Effector memory CD4-positive, alpha-beta T cell (primary cell): ENCODE results near the gene DRG2.

Source experiments
- DNase-seq, 3 donors: peaks; one replicate each; pipeline ENCODE4 v3.0.0-alpha.2; 2020
- H3K27ac ChIP-seq: 2 replicates; pipeline ENCODE4 v1.7.0; 2013; ENCODE audit warnings: mild to moderate bottlenecking, low read length, moderate library complexity; ENCODE audit not compliant: insufficient read depth, poor library complexity, severe bottlenecking
- H3K27me3 ChIP-seq: replicated peaks from 2 replicates; pipeline ENCODE4 v1.7.0; 2013; ENCODE audit warnings: mild to moderate bottlenecking, low read length; ENCODE audit not compliant: insufficient read depth, control insufficient read depth, poor library complexity, severe bottlenecking
- H3K36me3 ChIP-seq: 2 replicates; pipeline ENCODE4 v1.7.0; 2013; ENCODE audit warnings: mild to moderate bottlenecking, low read length, moderate library complexity; ENCODE audit not compliant: control insufficient read depth, insufficient read depth
- H3K4me1 ChIP-seq: 2 replicates; pipeline ENCODE4 v1.7.0; 2013; ENCODE audit warnings: low read length, mild to moderate bottlenecking; ENCODE audit not compliant: control insufficient read depth, insufficient read depth, poor library complexity, severe bottlenecking
- H3K4me3 ChIP-seq: 2 replicates; pipeline ENCODE4 v1.7.0; 2013; ENCODE audit warnings: low read length, low read depth, mild to moderate bottlenecking; ENCODE audit not compliant: insufficient read depth, poor library complexity, severe bottlenecking
- H3K9me3 ChIP-seq: 2 replicates; pipeline ENCODE4 v1.7.0; 2013; ENCODE audit warnings: mild to moderate bottlenecking, low read length, moderate library complexity; ENCODE audit not compliant: control insufficient read depth

Gene DRG2

DNA sequence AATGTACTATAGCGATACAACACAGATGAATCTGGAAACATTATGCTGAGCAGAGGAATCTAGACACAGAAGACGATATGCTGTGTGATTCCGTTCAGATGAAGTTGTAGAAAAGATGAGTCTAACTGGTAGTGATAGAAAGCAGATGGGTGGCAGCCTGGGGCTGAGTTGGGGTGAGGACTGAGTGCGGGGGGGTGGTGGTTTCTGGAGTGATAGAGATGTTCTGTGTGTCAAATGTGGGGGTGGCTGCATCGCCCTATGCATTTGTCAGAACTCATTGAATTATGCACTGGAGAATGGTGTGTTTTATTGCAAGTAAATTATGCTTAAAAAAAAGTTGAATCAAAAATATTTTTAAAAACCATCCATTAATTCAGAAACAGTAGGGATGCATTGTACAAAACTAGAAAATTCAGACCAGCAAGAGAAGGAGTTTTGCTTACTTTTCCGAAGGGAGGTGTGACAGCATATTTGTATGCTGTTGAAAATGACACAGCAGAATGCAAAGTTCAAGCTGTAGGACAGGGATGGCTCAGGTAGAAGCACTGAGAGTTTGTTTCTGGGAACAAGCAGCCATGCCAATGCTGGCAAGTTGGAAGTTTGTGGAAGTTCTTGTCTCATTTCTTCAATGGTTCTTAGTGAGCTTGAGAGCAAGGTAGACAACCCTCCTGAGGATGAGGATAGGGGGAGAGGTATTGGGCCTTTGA is 13.0 kb upstream of the DRG2 start:
- Histone ChIP-seq H3K27ac (no peak overlapping the region), H3K27me3 (no peaks in the 10 kb centered on the region), H3K9me3 (no peaks in the 10 kb centered on the region), H3K4me1 (no peaks in the 10 kb centered on the region), H3K36me3 (no peaks in the 10 kb centered on the region), H3K4me3 (no peak overlapping the region)
- DNase-seq = no peak

GRCh38 chr17:18076936-18077335 is 10.8 kb upstream of the DRG2 start:
- Histone ChIP-seq H3K9me3 (no peaks in the 10 kb centered on the region), H3K27ac (no peak overlapping the region), H3K4me1 (no peaks in the 10 kb centered on the region), H3K4me3 (no peak overlapping the region), H3K27me3 (no peaks in the 10 kb centered on the region), H3K36me3 (no peaks in the 10 kb centered on the region)
- no peak for DNase-seq

- no peaks in the 10 kb centered on the region for H3K4me1 ChIP-seq
- H3K9me3 ChIP-seq = no peaks in the 10 kb centered on the region
- no peak overlapping the region for H3K4me3 ChIP-seq
- no peak for DNase-seq
- H3K36me3 ChIP-seq = no peaks in the 10 kb centered on the region
- H3K27ac ChIP-seq = no peak overlapping the region
- no peaks in the 10 kb centered on the region for H3K27me3 ChIP-seq
These were observed 8.2 kb upstream of the DRG2 start for GRCh38 chr17:18079543-18079942.

GRCh38 chr17:18084256-18084655 is 3.5 kb upstream of the DRG2 start:
- Histone ChIP-seq H3K9me3 (no peaks in the 10 kb centered on the region), H3K4me3 (no peak overlapping the region), H3K4me1 (peaks cover 6% of the 10 kb centered on the region), H3K27ac (no peak overlapping the region), H3K36me3 (no peaks in the 10 kb centered on the region), H3K27me3 (no peaks in the 10 kb centered on the region)
- DNase-seq = no peak

DNA sequence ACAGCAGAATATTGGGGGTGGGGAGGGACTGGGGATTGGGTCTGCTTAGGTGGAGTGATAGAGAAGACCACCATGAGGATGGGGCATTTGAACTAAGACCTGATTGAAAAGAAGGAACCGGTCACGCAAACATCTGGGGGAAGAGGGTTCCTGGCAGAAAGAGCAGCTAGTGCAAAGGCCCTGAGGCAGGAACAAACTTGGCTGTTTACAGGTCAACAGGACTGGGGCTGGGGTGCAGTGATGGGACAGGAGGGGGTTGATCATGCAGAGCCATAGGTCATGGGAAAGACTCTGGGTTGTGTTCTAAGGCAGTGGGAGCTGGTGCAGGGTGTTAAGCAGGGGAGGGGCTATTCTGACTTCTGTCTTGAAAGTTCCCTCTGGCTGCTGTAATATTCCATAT is 1.9 kb downstream of the DRG2 start:
- Histone ChIP-seq H3K36me3 (peaks cover 8% of the 10 kb centered on the region), H3K9me3 (no peaks in the 10 kb centered on the region), H3K27ac (no peak overlapping the region), H3K27me3 (no peaks in the 10 kb centered on the region), H3K4me1 (peaks cover 6% of the 10 kb centered on the region), H3K4me3 (no peak overlapping the region)
- DNase-seq = no peak

DNA sequence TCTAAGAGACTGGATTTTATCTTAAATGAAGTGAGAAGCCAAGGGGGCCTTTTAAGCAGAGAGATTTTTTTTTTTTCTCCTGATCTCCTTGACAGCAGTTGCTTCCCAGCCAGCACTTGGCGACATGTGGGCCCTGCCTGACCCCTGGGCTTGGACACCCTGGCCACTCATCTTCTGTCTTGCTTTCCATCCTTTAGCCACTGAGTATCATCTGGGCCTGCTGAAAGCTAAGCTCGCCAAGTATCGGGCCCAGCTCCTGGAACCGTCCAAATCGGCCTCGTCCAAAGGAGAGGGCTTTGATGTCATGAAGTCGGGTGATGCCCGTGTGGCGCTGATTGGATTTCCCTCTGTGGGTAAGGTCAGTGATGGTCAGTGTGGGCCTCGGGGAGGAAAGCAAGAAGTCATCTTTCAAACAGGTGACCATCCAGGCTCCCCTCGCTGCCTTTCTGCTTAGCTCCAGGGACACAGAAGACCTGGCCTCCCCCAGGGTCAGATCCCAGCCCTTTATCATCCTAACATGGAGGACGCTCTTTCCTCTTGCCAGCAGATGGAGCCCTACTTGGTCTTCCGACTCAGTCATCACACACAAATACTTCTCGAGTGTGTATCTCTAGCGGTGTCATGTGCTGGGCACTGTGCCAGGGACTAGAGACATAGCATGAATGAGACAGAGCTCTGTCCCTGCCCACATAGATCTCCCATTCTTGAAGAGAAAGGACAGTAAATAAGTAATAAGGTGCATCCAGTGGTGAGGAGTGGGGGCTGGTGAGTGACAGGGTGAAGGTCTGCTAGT is 6.1 kb downstream of the DRG2 start:
- Histone ChIP-seq H3K36me3 (peaks cover 42% of the 10 kb centered on the region), H3K27me3 (no peaks in the 10 kb centered on the region), H3K27ac (no peak overlapping the region), H3K4me3 (no peak overlapping the region), H3K4me1 (peaks cover 2% of the 10 kb centered on the region), H3K9me3 (no peaks in the 10 kb centered on the region)
- no peak for DNase-seq

GRCh38 chr17:18094409-18094807 is 6.7 kb downstream of the DRG2 start:
- Histone ChIP-seq H3K36me3 (peaks cover 47% of the 10 kb centered on the region), H3K4me3 (no peak overlapping the region), H3K27me3 (no peaks in the 10 kb centered on the region), H3K9me3 (no peaks in the 10 kb centered on the region), H3K4me1 (no peaks in the 10 kb centered on the region), H3K27ac (no peak overlapping the region)
- DNase-seq = no peak

DNA sequence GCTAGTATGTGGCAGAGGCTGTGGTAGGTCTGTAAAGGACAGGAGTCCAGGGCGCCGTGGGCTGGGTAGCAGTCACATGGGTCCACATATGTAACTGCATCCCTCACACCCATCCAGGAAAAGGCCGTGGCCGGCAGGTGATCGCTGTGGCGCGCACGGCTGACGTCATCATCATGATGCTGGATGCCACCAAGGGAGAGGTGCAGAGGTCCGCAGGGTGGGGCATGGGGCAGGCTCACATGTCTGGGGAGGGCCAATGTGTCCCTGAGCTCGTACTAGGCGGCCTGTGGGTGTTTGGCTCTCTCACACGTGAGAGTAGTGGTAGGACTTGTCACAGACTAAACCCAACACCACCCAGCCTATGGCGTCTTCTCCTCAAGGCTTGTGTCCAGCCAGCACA is 11.8 kb downstream of the DRG2 start:
- no peaks in the 10 kb centered on the region for H3K4me1 ChIP-seq
- DNase-seq = no peak
- peaks cover 84% of the 10 kb centered on the region for H3K36me3 ChIP-seq
- no peaks in the 10 kb centered on the region for H3K27me3 ChIP-seq
- no peaks in the 10 kb centered on the region for H3K9me3 ChIP-seq
- no peak overlapping the region for H3K27ac ChIP-seq
- H3K4me3 ChIP-seq = no peak overlapping the region

GRCh38 chr17:18100616-18101015 is 12.9 kb downstream of the DRG2 start:
- Histone ChIP-seq H3K27me3 (no peaks in the 10 kb centered on the region), H3K4me3 (no peak overlapping the region), H3K4me1 (no peaks in the 10 kb centered on the region), H3K36me3 (peaks cover 83% of the 10 kb centered on the region), H3K27ac (no peak overlapping the region), H3K9me3 (no peaks in the 10 kb centered on the region)
- DNase-seq = no peak

DNA sequence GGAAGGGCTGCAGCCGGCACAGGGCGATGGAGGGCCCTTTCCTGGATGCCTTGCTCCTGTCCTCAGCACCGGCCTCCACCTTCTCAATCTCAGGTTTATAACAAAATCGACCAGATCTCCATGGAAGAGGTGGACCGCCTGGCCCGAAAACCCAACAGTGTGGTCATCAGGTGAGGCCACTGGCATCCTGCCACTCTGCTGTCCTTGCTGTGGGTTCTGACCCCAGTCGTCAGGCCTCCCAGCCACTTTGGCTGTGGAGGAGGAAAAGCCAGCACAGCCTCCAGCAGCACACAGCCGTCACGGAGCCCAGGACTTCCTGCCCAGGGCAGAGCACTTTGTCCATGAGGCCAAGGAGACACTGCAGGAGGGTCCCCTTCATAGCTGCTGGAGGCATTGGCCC is 14.1 kb downstream of the DRG2 start:
- Histone ChIP-seq H3K9me3 (no peaks in the 10 kb centered on the region), H3K36me3 (peaks cover 71% of the 10 kb centered on the region)

More for the DNA sequence above, 14.1 kb downstream of the DRG2 start:
- Histone ChIP-seq H3K4me1 (no peaks in the 10 kb centered on the region), H3K27me3 (no peaks in the 10 kb centered on the region), H3K27ac (no peak overlapping the region), H3K4me3 (no peak overlapping the region)
- no peak for DNase-seq
